GM21447 (cell line): ENCODE results near the gene PTRH1.
A peak's percentile ranks its signal among the peaks of the same experiment; 100 is the strongest.

Experiments used
- ATAC-seq: cut with Tn5 transposase; IDR thresholded peaks from one replicate; pipeline ENCODE4 v1.9.1; 2021; ENCODE audit not compliant: unreplicated experiment

The PTRH1 gene

DNA sequence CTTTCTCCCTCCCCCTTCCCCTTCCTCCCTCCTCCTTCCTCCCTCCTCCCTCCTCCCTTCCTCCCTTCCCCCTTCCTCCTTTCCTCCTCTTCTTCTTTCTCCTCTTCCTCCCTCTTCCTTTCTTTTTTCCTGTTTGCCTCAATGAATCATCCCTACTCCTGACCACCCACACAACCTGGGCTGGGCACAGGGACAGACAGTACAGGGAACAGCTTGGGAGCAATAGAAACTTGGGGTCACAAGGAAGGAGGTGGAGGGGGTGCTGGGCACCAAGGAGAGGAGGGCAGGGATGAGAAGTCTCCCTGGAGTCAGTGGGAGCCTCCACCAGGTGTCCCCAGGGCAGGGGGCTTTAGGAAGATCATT is 5.4 kb upstream of the PTRH1 start:
- no peak for ATAC-seq

GRCh38 chr9:127720031-127720864 is 4.8 kb upstream of the PTRH1 start:
- no peak for ATAC-seq

DNA sequence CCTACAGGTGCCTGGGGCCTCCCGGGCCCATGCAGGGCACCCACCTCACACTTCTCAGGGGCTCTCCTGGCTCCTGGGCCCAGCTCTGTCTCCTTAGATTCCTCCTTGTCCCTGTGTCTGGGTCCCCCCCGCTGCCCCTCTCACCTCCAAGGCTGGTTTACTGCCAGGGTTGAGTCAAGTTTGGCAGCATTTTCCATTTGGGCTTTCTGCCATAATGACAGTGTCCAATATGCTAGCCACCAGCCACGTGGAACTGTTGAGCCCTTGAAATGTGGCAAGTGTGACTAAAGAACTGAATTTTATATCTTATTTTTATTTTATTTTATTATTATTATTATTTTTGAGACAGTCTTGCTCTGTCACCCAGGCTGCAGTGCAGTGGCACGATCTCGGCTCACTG is 2.3 kb upstream of the PTRH1 start:
- no peak for ATAC-seq

DNA sequence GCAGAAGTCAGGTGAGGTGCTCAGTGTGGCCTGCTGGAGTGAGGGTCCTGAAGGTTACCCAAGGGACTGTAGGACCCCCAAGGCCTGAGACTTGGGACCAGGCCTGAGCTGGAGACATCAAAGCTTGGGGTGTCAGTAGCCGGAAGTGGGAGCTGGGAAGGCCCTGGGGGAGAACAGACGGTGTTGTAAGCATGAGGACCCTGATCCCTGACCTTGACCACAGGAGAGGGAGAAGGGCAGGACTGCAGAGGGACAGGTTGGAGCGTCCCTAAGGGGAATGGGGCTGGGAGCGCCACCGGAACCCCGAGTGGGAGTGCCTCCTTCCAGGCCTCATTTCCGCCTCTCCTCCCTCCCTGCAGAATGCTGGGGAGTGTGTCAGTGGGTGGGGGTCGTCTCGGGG is 949 bp upstream of the PTRH1 start:
- ATAC-seq = no peak

DNA sequence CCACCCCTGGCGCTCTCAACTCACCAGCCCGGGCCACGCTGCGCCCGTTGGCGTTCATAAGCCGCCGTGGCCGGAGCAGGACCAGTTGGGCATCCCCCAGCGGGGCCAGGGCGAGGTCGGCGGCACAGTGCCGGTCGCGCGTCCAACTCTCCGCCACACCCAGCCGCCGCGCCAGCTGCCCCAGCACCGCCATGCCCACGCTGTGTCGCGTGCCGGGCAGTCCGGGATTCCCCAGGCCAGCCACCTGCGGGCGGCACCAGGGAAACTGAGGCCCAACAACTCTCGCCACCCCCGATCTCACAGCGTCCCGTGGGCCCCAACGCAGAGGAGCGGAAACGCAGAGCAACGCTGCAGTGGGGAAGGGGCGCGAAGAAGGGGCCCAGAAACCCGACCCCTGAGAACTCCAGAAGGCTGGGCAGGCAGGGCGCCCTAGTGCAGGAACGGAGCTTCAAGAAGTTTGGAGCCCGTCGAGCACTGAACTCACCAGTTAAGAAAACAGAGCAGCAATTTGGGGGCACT is 453 bp downstream of the PTRH1 start:
- ATAC-seq = peak; percentile 6

GRCh38 chr9:127714020-127714750 is 1.3 kb downstream of the PTRH1 start:
- ATAC-seq = no peak

DNA sequence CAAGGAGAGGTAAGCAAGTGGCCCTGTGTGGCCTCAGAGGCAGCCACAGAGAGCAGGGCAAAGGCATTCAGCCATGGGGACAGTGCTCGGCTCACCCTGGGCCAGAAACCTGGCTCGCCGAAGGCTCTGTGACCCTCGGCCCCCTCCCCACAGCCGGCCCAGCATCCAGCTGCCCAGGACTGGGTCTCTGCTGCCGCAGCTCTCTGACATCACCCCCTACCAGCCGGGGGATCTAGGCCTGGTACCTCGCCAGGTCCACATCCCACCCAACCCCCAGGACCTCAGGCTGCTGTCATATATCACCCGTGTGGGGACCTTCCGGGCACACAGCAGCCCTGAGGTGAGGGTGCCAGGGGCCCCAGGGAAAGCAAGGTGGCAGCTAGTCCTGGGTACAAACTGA is 2.6 kb downstream of the PTRH1 start:
- no peak for ATAC-seq

GRCh38 chr9:127712371-127712770 is 3.1 kb downstream of the PTRH1 start:
- no peak for ATAC-seq

DNA sequence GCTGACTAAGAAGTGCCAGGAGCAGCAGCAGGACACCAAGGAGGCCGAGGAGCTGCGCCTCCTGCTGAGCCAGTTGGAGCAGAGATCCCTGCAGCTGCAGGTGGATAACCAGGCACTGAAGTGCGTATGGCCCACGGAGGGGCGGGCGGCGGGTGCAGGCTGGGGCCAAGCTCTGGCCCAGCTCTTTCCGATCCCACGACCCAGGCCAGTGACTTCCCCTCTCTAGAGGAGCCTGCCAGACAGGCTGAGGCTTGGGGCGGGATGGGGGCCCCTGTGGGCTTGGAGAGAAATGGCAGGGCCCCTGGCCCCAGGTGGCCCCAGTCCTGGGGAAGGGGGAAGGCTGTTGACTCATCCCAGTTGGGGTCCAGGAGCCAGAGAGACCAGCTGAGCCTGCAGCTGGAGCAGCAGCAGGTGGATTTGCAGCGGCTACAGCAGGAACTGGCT is 3.6 kb downstream of the PTRH1 start:
- no peak for ATAC-seq

- ATAC-seq = no peak
Observed at GRCh38 chr9:127711226-127711701, 4.2 kb downstream of the PTRH1 start.

GRCh38 chr9:127710204-127710783 is 5.2 kb downstream of the PTRH1 start:
- ATAC-seq = no peak

DNA sequence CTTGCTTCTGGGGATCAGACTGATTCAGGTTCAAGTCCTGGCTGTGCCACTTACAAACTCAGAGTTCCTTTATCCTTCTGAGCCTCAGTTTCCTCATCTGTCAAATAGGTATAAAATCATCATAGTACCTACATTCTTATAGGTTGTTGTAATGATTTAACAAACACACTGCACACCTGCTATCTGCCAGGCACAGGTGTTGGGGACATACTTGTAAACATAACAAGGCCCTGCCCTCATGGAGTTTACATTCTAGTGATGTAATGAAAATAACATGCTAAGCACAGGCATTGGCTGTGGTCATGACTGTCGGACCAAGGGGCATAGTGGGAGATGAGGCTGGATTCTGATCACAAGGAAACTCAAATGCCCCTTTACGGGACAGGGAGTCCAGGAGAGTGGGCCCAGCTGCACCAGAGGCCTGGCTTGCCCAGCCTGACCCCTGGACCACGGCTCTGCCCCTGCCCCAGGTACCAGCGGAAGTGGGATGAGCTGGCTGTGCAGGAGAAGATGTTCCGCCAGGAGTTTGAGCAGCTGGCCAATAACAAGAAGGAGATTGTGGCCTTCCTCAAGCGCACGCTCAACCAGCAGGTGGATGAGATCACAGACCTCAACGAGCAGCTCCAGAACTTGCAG is 6.4 kb downstream of the PTRH1 start:
- ATAC-seq = no peak

GRCh38 chr9:127707766-127708165 is 7.7 kb downstream of the PTRH1 start:
- ATAC-seq = no peak

DNA sequence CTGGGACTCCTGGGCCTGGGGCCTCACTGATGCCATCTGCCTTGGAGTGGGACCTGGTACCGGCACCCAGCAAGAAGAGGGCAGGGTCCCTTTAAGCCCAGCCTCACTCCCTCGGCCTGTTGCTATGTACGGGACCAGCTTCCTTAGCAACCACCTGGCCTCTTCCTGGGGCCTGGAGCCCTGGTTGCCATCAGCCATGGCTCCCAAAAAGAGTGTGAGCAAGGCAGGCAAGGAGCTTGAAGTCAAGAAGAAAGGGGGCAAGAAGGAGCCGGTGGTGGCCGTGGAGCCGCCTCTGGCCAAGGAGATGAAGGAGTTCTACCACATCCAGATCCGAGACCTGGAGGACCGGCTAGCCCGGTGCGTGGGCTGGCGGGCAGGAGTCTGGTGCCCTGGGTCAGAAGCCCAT is 8.6 kb downstream of the PTRH1 start, which contains the start of gene CFAP157:
CFAP157 (plus strand) TSS at position 153 of the 406 bp plus-strand sequence; CDS start at position 197, 44 bp downstream.
- ATAC-seq = no peak

GRCh38 chr9:127705577-127706379 is 9.7 kb downstream of the PTRH1 start:
- ATAC-seq = no peak

DNA sequence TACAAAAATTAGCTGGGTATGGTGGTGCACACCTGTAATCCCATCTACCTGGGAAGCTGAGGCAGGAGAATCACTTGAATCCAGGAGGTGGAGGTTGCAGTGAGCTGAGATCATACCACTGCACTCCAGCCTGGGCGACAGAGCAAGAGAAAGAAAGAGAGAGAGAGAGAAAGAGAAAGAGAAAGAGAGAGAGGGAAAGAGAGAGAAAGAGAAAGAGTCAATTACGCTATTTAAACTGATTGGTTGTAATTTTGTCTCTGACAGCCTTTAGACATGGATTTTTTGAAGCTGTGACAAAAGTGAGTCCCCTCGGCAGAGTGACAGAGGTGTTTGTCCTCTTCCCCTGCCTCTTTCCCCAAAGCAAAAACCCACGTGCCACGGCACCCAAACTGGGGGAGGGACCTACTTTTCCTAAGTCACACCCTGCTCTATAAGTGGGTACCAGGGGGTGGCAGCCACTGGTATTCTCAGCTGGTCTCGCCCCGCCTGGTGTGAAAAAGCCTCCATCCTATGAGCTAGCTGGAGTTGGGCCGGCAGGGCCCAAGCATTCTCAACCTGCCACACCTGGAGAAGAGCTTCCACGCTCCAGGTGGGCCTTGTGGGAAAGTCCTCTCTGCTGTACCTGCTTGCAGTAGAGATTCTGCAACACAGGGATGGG is 12.0 kb downstream of the PTRH1 start:
- no peak for ATAC-seq

DNA sequence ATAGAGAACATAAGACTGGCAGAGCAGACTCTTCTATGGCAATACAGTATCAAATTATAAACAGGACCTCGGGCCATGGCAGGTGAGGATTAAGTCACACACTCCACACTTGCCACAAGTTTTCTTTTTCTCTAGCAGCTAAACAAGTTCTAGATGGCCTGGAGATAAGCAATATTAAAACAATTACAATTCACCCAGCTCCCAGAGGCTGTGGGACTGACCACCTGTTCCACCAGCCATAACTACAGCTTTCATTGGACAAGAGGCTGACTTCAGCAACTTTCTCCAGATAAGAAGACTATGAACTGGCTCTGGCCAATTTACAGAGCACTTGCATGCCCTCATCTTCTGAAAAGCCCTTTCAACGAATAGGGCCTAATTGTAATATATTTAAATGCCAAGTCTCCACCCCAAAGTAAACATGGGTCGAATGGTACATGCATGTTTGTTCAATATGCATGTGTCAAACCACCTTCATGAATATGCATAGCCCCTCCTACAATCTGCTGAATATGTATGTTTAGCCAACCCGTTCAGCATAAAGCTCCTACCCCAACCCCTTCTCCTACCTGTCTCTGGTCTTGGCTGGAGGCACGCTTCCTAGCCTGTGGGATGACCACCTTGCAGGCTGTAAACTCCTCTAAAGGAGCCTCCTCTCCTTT is 14.7 kb downstream of the PTRH1 start:
- ATAC-seq = no peak

- ATAC-seq = no peak
Observed at GRCh38 chr9:127700140-127700539, 15.3 kb downstream of the PTRH1 start.

DNA sequence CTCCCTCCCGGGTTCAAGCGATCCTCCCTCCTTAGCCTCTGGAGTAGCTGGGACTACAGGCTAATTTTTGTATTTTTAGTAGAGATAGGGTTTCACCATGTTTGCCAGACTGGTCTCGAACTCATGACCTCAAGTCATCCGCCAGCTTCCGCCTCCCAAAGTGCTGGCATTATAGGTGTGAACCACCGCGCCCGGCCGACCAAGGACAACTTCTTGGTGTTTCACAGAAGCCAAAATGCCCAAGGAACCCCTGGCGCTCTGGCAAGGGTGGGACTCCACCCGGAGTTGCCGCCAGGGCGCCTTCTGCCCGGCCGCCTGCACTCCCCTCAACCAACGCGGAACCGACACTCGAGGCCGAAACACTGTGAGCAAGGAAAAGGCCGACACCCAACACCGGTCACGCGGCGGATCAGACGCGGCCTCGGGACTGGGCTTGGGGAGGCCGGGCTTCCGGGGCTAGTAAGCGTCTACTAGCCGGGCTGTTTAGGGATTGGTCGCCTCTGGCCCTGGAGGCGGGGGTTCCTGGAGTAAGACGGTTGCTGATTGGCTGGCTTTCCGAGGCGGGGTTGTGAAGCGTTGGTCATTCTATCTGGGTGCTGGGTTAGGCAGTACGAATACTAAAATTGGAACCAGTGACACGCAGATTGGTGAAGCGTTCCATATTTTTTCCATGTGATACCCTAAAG is 16.3 kb downstream of the PTRH1 start:
- peak; percentile 97 for ATAC-seq
